ENCODE data around the gene PATZ1.

- TF ChIP-seq CTCF (IDR thresholded peaks at IDR 0.05): no peak
- TF ChIP-seq POLR2A (IDR thresholded peaks at IDR 0.05): no peak
Measured at GRCh38 chr22:31332010-31332409, 14.1 kb downstream of the PATZ1 start.

Data from testis (tissue), 2 donors.